Measurements from ENCODE around the gene ALDH4A1. TPM values are rescaled to one million over a fixed set of nuclear protein-coding genes. Genes with fewer than 3 reads are reported as not detected.
A peak's percentile ranks its signal among the peaks of the same experiment; 100 is the strongest.

ALDH4A1 gene
- total RNA-seq, 2 experiments from 2014 or later, result 4.5 to 5.8 TPM

DNA sequence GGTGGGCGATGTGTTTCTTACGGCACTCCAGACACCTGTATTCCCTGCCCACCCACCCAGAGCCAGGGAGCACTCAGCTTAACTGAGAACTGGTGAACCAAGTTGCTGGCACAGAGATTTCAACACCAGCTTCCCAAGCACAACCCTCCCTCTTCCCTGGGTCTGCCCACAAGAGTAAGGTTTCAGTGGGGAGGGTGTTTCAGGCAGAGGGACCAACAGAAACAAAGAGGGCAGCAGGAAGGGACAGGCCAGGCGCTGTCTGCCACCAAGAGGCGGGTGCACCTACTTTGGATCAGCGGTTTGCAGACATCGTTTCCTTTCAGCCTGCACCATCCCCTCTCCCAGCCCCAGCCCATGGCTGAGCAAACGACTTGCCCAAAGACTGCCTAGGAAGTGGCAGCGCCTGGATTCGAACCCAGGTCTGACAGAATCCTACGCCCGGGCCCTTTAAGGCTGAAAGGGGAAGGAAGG is 21.9 kb upstream of the ALDH4A1 start:
- Mint-ChIP-seq H3K4me3 (no peak overlapping the region), H3K9me3 (ENCODE audit: low read depth) (no peaks in the 10 kb centered on the region), H3K36me3 (peaks cover 2% of the 10 kb centered on the region), H3K27me3 (no peaks in the 10 kb centered on the region), H3K27ac (no peak overlapping the region), H3K4me1 (peaks cover 56% of the 10 kb centered on the region)
- ATAC-seq (no peak), DNase-seq (no peak)
- CTCF ChIA-PET, result interaction anchor here (0.7 to 2.7 kb wide), 12 partner anchors 10 to 190 kb away, joined by 3 to 16 read pairs (median 5); partner anchors contain the start of gene ALDH4A1

DNA sequence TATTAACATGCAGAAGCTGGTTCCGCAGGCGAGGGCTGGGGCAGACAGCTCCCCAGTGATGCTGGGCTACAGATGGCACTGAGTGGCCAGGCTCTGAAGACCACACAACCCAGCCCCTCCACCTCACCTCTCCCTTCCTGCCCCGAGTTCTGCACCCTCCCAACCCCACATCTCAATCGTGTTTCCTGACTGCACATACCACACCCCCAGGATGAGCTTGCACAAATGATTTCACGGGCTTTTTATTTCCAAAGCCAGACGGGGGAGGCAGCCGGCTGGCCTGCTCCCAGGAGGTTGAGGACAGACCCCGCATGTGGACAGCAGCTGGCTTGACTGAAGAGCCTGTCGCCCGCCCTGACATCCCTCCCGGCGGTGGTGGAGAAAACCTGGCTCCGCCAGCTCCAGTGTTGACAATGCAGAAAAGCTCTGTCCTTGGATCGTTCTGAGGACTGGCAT is 21.4 kb upstream of the ALDH4A1 start:
- Mint-ChIP-seq H3K27me3 (no peaks in the 10 kb centered on the region), H3K4me1 (peaks cover 52% of the 10 kb centered on the region), H3K4me3 (no peak overlapping the region), H3K9me3 (ENCODE audit: low read depth) (no peaks in the 10 kb centered on the region), H3K36me3 (peaks cover 2% of the 10 kb centered on the region), H3K27ac (peak overlapping the region; percentile 5)
- CTCF ChIA-PET, result interaction anchor here (0.7 to 2.7 kb wide), 12 partner anchors 9 to 190 kb away, joined by 3 to 16 read pairs (median 5); partner anchors contain the start of gene ALDH4A1
- ATAC-seq (no peak), DNase-seq (peak; percentile 53)

DNA sequence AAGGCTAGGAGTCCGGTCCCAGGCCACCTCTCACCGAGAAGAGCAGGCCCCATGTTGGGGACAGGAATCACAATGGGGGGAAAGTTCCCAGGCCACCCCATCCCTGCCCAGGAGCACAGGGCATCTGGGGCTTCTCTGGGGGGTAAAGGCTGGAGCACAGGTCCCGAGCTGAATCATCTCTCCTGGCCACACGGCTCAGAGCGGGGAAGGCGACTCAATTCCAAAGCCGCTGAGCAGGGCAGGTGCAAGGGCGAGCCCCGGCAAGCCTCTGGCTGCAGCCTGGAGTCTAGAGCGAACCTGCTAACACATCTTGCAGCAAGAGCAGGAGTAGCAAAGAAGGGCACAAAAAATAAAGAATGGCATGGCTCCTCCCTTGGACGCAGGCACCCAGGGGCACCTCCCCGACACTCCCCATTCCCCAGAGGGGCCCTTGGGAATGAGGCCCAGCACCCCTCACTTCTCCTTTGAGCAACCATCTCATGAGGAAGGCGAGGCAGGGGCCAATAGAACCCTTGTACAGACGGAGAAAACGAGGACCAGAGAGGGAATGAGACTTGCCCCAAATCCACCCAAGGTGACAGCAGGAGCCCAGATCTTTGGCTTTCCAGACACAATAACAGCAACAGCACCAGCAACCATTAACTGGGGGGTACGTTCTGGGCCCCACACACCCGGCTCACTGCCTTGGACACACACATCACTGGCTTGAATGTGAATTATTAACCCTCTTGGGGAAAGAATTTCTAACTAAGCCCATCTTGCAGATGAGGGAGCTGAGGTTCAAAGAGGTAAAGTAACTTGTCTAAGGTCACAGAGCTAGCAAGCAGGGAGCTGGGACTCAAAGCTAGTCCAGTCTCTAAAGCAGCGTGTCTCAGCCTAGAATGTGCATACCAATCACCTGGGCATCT is 20.7 kb upstream of the ALDH4A1 start:
- DNase-seq (no peak), ATAC-seq (no peak)
- no peaks in the 10 kb centered on the region for H3K9me3 Mint-ChIP-seq (ENCODE audit: low read depth)
- no peaks in the 10 kb centered on the region for H3K27me3 Mint-ChIP-seq
- peaks cover 2% of the 10 kb centered on the region for H3K36me3 Mint-ChIP-seq
- CTCF ChIA-PET, result interaction anchor here (1.0 to 2.7 kb wide), 12 partner anchors 8 to 191 kb away, joined by 3 to 16 read pairs (median 5); no protein-coding TSS in a partner anchor
- H3K27ac Mint-ChIP-seq, result peak overlapping the region; percentile 5
- H3K4me3 Mint-ChIP-seq, result no peak overlapping the region
- peaks cover 46% of the 10 kb centered on the region for H3K4me1 Mint-ChIP-seq

DNA sequence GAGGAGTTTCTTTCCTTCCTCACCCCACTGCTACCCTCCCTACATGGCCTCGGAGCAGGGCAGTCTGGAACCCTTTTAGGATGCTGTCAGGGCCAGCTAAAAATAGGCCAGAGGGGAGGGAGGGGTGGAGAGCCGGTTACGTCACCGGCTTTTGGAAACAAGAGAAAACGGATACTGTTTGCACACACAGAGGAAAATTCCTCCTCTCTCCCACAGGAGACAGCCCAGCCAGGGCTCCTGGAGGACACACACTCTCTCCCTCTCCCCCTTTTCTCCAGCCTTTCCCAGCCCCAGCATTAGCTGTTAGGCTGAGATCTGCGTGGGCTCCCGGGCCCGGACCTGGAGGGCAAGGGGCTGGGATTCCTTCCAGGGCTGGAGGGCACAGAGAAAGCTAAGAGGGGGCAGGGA is 20.0 kb upstream of the ALDH4A1 start:
- Mint-ChIP-seq H3K36me3 (peaks cover 2% of the 10 kb centered on the region), H3K4me3 (no peak overlapping the region), H3K9me3 (ENCODE audit: low read depth) (no peaks in the 10 kb centered on the region), H3K27ac (no peak overlapping the region), H3K4me1 (peaks cover 40% of the 10 kb centered on the region), H3K27me3 (no peaks in the 10 kb centered on the region)
- DNase-seq (no peak), ATAC-seq (no peak)
- CTCF ChIA-PET, result interaction anchor here (0.8 to 2.3 kb wide), 5 partner anchors 10 to 191 kb away, joined by 3 to 14 read pairs (median 5); no protein-coding TSS in a partner anchor

DNA sequence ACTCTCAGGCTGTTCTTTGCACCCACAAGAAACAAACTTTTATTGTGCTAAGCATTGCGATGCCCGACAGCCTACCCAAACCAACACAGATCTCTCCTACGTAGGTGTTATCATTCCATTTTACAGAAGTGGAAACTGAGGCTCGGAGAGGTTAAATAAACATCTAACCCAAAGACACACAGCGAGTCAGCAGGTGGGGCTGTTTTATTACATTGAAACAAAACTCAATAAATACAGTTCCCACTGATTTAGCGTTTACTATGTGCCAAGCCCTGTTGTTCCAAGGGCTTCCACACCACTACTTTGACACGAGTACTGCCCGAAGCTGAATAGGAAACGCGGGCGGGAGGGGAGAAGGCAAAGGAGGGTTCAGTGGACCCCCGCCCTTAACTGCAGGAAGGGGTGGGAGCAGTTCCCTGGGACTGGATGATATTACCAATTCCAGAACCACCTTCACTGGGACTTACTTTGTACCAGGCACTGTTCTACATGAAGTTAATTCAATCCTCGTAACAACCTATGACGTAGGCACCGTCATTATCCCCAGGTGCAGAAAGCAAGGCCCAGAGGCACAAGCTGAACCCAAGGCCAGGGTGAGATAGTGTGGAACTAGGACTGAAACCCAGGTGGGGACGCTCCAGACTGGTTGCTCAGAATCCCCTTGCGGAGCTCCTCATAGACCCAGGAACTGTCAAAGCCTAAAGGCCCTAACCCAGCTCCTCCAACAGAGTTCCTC is 19.3 kb upstream of the ALDH4A1 start:
- Mint-ChIP-seq H3K27ac (no peak overlapping the region), H3K4me1 (peaks cover 33% of the 10 kb centered on the region), H3K9me3 (ENCODE audit: low read depth) (no peaks in the 10 kb centered on the region), H3K27me3 (no peaks in the 10 kb centered on the region), H3K36me3 (peaks cover 2% of the 10 kb centered on the region), H3K4me3 (no peak overlapping the region)
- DNase-seq (no peak), ATAC-seq (no peak)
- CTCF ChIA-PET, result interaction anchor here (0.7 to 2.3 kb wide), 10 partner anchors 9 to 192 kb away, joined by 3 to 14 read pairs (median 4); partner anchors contain the start of gene ALDH4A1

DNA sequence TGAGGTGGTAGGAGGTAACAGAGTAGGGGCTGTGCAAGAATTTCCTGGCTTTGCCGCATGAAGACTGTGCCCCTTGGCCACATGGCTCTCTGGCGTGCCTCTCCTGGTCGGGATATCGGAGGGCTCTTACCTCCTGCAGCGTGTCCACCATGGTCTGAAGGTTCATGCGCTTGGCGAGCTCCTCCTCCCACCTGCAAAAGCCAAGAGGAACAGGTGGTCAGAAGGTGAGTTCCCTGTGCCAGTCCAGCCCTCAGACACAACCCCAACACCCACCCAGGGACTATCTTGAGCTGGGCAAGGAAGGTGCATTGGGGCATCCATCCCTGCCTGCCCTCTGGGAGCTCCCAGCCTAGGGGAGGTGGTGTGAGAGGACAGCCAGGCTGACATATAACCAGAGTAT is 18.6 kb upstream of the ALDH4A1 start:
- ATAC-seq, result no peak
- peaks cover 26% of the 10 kb centered on the region for H3K4me1 Mint-ChIP-seq
- H3K4me3 Mint-ChIP-seq, result no peak overlapping the region

DNA sequence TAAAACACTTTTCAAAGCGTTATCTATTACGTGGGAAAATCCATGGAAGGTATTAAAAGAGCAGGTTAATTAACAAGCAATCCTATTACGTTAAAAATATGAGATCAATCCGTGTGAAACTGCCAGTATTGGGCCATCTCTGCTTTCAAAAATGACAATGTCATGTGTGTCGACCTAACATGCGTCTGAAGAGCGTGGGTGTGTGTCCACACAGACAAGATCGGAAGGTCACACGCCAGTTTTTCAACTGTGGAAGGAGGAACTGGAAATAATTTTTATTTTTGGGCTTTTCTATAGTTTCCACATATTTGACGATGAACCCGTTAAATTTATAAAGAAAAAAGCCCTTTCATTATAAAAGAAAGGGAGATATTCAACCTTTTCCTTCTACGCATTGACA is 17.6 kb upstream of the ALDH4A1 start:
- Mint-ChIP-seq H3K4me1 (peaks cover 19% of the 10 kb centered on the region), H3K4me3 (no peak overlapping the region), H3K27ac (no peak overlapping the region), H3K9me3 (ENCODE audit: low read depth) (no peaks in the 10 kb centered on the region), H3K36me3 (no peaks in the 10 kb centered on the region), H3K27me3 (no peaks in the 10 kb centered on the region)
- DNase-seq, result no peak
- CTCF ChIA-PET, result no interaction called here
- no peak for ATAC-seq

More for the DNA sequence above, 18.6 kb upstream of the ALDH4A1 start:
- CTCF ChIA-PET, result interaction anchor here (0.7 to 2.3 kb wide), 8 partner anchors 8 to 193 kb away, joined by 3 to 14 read pairs (median 6); partner anchors contain the start of gene ALDH4A1
- no peak overlapping the region for H3K27ac Mint-ChIP-seq
- DNase-seq, result no peak
- no peaks in the 10 kb centered on the region for H3K27me3 Mint-ChIP-seq
- H3K36me3 Mint-ChIP-seq, result peaks cover 2% of the 10 kb centered on the region
- H3K9me3 Mint-ChIP-seq (ENCODE audit: low read depth), result no peaks in the 10 kb centered on the region

DNA sequence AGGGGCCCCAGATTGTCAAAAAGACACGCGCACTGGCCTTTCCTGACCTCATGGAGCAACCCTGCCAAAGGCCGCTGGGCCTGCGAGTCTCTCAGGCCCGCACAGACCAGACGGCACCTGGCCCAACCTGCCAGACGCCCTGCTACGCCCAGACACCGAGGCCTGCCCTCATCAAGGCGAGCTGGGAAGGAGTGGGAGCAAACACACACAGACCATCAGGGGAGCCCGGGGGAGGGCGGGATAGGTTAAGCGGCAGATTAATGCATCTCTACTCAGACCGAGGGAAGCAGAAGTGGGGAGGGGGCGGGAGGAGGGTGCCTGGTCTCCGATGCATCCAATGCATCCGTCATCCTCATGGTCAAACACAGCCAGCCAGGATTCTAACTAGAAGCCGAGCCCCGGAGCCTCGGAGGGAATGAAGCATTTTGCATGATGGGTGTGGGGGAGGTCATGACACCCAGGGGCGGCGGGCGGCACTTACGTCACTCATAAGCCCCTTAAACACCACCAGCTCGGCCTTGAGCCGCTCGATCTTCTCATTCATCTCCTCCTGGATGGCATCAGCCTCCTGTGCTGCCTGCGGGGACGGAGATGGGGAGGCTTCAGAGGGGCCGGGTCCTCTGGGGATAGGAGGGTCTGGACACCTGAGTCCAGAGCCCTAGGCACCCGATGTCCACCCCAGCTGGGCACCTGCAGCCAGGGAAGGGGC is 17.0 kb upstream of the ALDH4A1 start:
- CTCF ChIA-PET, result no interaction called here
- Mint-ChIP-seq H3K9me3 (ENCODE audit: low read depth) (no peaks in the 10 kb centered on the region), H3K4me3 (no peak overlapping the region), H3K27me3 (no peaks in the 10 kb centered on the region), H3K4me1 (peaks cover 13% of the 10 kb centered on the region), H3K27ac (no peak overlapping the region), H3K36me3 (no peaks in the 10 kb centered on the region)
- DNase-seq (no peak), ATAC-seq (no peak)

DNA sequence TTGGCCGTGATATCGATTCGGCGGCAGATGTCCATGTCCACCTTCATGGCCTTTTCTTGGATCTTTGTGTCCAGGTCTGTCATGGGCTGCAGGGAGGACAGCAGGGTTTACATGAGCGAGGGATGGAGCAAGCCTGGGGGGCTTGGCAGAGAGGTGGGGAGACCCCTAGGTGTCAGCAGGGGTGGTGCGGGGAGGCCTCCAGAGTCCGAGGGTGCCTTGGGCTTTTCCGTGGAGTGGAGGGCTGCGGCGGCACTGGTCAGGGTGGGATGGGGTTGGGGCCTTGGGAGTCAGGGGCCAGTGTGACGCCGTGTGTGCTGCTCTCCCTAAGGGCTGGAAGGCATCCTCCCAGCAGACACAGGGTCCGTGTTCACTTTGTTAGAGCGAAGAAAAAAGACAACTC is 16.1 kb upstream of the ALDH4A1 start:
- Mint-ChIP-seq H3K9me3 (ENCODE audit: low read depth) (no peaks in the 10 kb centered on the region), H3K4me1 (peaks cover 4% of the 10 kb centered on the region), H3K27me3 (no peaks in the 10 kb centered on the region), H3K27ac (no peak overlapping the region), H3K36me3 (no peaks in the 10 kb centered on the region), H3K4me3 (no peak overlapping the region)
- ATAC-seq (no peak), DNase-seq (no peak)
- CTCF ChIA-PET, result no interaction called here

DNA sequence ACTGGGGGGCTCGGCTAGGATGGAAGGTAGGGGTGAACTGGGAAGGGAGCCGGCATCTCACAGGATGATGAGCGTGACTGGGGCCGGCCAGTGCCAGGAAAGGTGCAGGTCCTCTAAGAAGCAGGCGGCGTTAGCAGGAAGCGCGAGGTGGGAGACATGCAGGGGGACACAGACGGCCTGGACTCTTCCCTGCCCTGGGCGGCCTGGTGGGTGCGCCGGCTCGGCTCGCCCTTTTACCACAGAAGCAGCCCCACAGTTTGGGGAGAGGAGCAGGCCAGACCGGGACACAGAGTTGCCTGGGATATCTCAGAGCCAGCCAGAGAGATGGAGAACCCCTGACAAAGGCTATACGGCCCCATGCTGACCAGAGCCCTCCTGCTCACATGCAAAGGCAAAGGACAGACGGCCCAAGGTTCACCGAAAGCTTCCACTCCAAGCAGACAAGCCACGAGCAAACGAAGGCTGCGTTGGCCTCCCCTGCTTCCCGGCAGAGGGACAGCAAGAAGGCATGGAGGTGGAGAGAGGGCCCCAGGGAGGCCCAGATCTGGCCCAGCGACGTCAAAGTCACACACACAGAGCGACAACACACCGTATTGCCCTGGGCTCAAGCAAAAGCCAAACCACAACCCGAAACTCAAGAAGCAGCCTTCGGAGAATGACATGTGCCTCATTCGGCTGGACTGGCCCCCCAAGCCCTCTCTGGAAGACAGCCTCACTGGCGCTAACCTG is 14.9 kb upstream of the ALDH4A1 start:
- no peak overlapping the region for H3K4me3 Mint-ChIP-seq
- CTCF ChIA-PET, result interaction anchor here (4.9 kb wide), 1 partner anchor 12 kb away, joined by 55 read pairs; the partner anchor contains the start of gene ALDH4A1
- H3K9me3 Mint-ChIP-seq (ENCODE audit: low read depth), result no peaks in the 10 kb centered on the region
- no peak overlapping the region for H3K27ac Mint-ChIP-seq
- DNase-seq (no peak), ATAC-seq (no peak)
- peaks cover 4% of the 10 kb centered on the region for H3K4me1 Mint-ChIP-seq
- no peaks in the 10 kb centered on the region for H3K36me3 Mint-ChIP-seq
- no peaks in the 10 kb centered on the region for H3K27me3 Mint-ChIP-seq

DNA sequence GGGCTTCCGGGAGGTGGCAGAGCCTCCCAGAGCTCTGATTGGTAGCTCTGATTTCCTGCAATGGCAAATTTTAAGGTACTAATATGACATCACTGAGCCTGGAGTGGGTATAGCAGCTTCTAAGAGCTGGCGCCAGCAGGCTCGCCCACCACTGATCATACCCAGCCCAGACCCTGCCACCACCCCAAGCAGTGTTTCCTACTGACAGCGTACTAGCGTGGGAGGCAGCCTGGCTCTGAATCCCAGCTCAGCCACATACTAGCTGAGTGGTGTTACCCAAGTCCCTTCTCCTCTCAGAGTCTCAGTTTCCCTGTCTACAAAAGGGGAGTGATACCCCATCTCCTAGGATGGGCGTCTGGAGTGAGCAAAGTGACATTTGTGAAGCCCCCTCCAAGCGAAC is 13.0 kb upstream of the ALDH4A1 start:
- no peak for DNase-seq
- peaks cover 9% of the 10 kb centered on the region for H3K36me3 Mint-ChIP-seq

More for the DNA sequence above, 13.0 kb upstream of the ALDH4A1 start:
- Mint-ChIP-seq H3K4me1 (peaks cover 4% of the 10 kb centered on the region), H3K9me3 (ENCODE audit: low read depth) (no peaks in the 10 kb centered on the region), H3K27ac (no peak overlapping the region), H3K27me3 (no peaks in the 10 kb centered on the region), H3K4me3 (no peak overlapping the region)
- no peak for ATAC-seq
- CTCF ChIA-PET, result interaction anchor here (1.0 to 4.9 kb wide), 8 partner anchors 8 to 162 kb away, joined by 3 to 55 read pairs (median 3); partner anchors contain the start of genes ALDH4A1 and IFFO2
